ENCODE data around the gene UBE2J2. TPM values are rescaled to one million over a fixed set of nuclear protein-coding genes. Genes with fewer than 3 reads are reported as not detected.

UBE2J2 gene
- total and polyA plus RNA-seq, 2 of the 13 experiments (the other 11 are each of a cell fraction or from before 2014, with no cell fraction given) = 25.4 to 29.4 TPM

DNA sequence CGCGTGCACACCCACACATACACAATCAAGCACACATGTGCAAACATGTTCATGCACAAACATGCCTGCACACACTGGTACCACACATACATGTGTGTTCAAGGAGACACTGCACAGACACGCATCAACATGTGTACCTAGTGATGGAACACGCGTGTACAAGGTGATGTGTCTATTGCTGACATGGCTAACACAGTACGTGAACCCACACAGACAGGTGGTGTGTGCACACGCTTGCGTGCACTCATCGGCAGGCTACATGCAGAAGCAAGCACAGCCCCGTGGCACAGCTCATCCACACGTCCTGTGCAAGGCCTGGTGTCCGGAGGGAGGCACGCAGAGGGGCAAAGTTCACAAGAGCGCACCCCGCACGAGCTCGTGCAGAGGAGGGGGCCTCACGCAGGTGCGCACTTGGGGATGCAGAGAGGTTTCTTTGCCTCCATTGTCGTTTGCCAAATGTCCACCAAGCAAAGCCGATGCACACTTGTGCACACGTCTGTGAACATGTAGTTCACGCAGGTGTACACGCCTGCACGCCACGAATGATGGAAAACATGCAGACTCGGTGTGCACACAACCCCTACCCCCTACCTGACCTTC lies 33.1 kb upstream of the UBE2J2 start (continued):
- TF ChIP-seq ARID4A (CRISPR knock-in tag; IDR thresholded peaks at IDR 0.05; ENCODE audit: borderline replicate concordance) = peak; percentile 85; the same call in 1 of the 2 replicates
- no peak for TF ChIP-seq RBM39 (IDR thresholded peaks at IDR 0.05; ENCODE audit: low read depth, low read length, poor library complexity, severe bottlenecking)
- TF ChIP-seq ARNTL (CRISPR knock-in tag; IDR thresholded peaks at IDR 0.05) = peak; percentile 66
- TF ChIP-seq FUBP1 (CRISPR knock-in tag; IDR thresholded peaks at IDR 0.05; ENCODE audit: borderline replicate concordance) = no peak
- TF ChIP-seq ZNF609 (CRISPR knock-in tag; IDR thresholded peaks at IDR 0.05; ENCODE audit: borderline replicate concordance) = peak; percentile 45; the same call in 1 of the 2 replicates
- no peak for TF ChIP-seq ARID5B (CRISPR knock-in tag; IDR thresholded peaks at IDR 0.05)
- TF ChIP-seq SIX4 (CRISPR knock-in tag; IDR thresholded peaks at IDR 0.05) = no peak
- TF ChIP-seq, protein P1, sequence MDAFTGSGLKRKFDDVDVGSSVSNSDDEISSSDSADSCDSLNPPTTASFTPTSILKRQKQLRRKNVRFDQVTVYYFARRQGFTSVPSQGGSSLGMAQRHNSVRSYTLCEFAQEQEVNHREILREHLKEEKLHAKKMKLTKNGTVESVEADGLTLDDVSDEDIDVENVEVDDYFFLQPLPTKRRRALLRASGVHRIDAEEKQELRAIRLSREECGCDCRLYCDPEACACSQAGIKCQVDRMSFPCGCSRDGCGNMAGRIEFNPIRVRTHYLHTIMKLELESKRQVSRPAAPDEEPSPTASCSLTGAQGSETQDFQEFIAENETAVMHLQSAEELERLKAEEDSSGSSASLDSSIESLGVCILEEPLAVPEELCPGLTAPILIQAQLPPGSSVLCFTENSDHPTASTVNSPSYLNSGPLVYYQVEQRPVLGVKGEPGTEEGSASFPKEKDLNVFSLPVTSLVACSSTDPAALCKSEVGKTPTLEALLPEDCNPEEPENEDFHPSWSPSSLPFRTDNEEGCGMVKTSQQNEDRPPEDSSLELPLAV (CRISPR knock-in tag; conservative IDR thresholded peaks at IDR 0.05; ENCODE audit: low read depth) = no peak
- no peak for TF ChIP-seq ARID2 (CRISPR knock-in tag; IDR thresholded peaks at IDR 0.05; ENCODE audit: borderline replicate concordance)
- peak; percentile 77 for TF ChIP-seq NFKB2 (CRISPR knock-in tag; IDR thresholded peaks at IDR 0.05; ENCODE audit: borderline replicate concordance)

Measured in HepG2 (cell line).